GM23338 (cell line): Measurements from ENCODE around the gene SLC50A1. TPM values are rescaled to one million over a fixed set of nuclear protein-coding genes. Genes with fewer than 3 reads are reported as not detected.

Experiments used
- ATAC-seq: fragments of 200-7000 bp; cut with Tn5 transposase; 3 replicates; pipeline ENCODE4 v1.9.1; 2020
- DNase-seq: peaks from one replicate; pipeline ENCODE4 v3.0.0-alpha.2; 2015; ENCODE audit warnings: low spot score
- H2AFZ ChIP-seq: fragments of 200-600 bp; sonication (generic); 2 replicates; pipeline ENCODE4 v1.8.0; 2016; ENCODE audit warnings: antibody characterized with exemption, mild to moderate bottlenecking, moderate library complexity
- H3F3A ChIP-seq: fragments of 200-600 bp; sonication (generic); replicated peaks from 2 replicates; pipeline ENCODE4 v1.8.0; 2017; ENCODE audit warnings: antibody characterized with exemption, mixed run types, low read depth
- H3K27ac ChIP-seq: fragments of 200-600 bp; sonication (generic); 2 replicates; pipeline ENCODE4 v1.6.1; 2016; ENCODE audit warnings: low read depth
- H3K27me3 ChIP-seq: fragments of 200-600 bp; sonication (generic); 2 replicates; pipeline ENCODE4 v1.8.0; 2016; ENCODE audit warnings: mild to moderate bottlenecking, mixed run types, moderate library complexity; ENCODE audit not compliant: insufficient read depth
- H3K36me3 ChIP-seq: fragments of 200-600 bp; sonication (generic); 2 replicates; pipeline ENCODE4 v1.8.0; 2016; ENCODE audit warnings: mild to moderate bottlenecking; ENCODE audit not compliant: insufficient read depth
- H3K4me1 ChIP-seq: fragments of 200-600 bp; sonication (generic); 2 replicates; pipeline ENCODE4 v1.8.0; 2016; ENCODE audit warnings: mild to moderate bottlenecking, moderate library complexity; ENCODE audit not compliant: insufficient read depth
- H3K4me2 ChIP-seq: fragments of 200-600 bp; sonication (generic); 2 replicates; pipeline ENCODE4 v1.7.1; 2017; ENCODE audit warnings: mixed run types
- H3K4me3 ChIP-seq: fragments of 200-600 bp; sonication (generic); 2 replicates; pipeline ENCODE4 v1.6.1; 2016; ENCODE audit warnings: mixed run types
- H3K79me2 ChIP-seq: fragments of 200-600 bp; sonication (generic); replicated peaks from 2 replicates; pipeline ENCODE4 v1.8.0; 2017; ENCODE audit warnings: mild to moderate bottlenecking; ENCODE audit not compliant: insufficient read depth
- H3K9me2 ChIP-seq: fragments of 200-600 bp; sonication (generic); 2 replicates; pipeline ENCODE4 v1.8.0; 2017; ENCODE audit not compliant: insufficient read depth
- H4K20me1 ChIP-seq: fragments of 200-600 bp; sonication (generic); replicated peaks from 2 replicates; pipeline ENCODE4 v1.8.0; 2017; ENCODE audit warnings: mild to moderate bottlenecking; ENCODE audit not compliant: insufficient read depth
- H3K27ac Mint-ChIP-seq: 2 replicates; pipeline ENCODE4 v1.8.0; 2020; ENCODE audit warnings: inconsistent platforms, mild to moderate bottlenecking, moderate library complexity, mixed read lengths
- H3K27me3 Mint-ChIP-seq: 3 replicates; pipeline ENCODE4 v1.8.0; 2022; ENCODE audit warnings: low read depth, mild to moderate bottlenecking, moderate library complexity, mixed read lengths, inconsistent platforms; ENCODE audit not compliant: insufficient read depth, poor library complexity
- H3K36me3 Mint-ChIP-seq: 3 replicates; pipeline ENCODE4 v1.8.0; 2021; ENCODE audit warnings: low read depth, mild to moderate bottlenecking, inconsistent platforms, moderate library complexity, mixed read lengths
- H3K4me1 Mint-ChIP-seq: 3 replicates; pipeline ENCODE4 v1.8.0; 2020; ENCODE audit warnings: mild to moderate bottlenecking, inconsistent platforms, mixed read lengths
- H3K4me3 Mint-ChIP-seq: 3 replicates; pipeline ENCODE4 v1.8.0; 2021; ENCODE audit warnings: moderate library complexity, mild to moderate bottlenecking, inconsistent platforms, mixed read lengths
- H3K9me3 Mint-ChIP-seq: 3 replicates; pipeline ENCODE4 v1.8.0; 2020; ENCODE audit warnings: moderate library complexity, mild to moderate bottlenecking, inconsistent platforms, mixed read lengths
- CREB1 ChIP-seq: fragments of 250-450 bp; sonication (Bioruptor Pico); IDR thresholded peaks from 2 replicates; pipeline ENCODE4 v1.5.0; 2020; ENCODE audit warnings: low read depth, mild to moderate bottlenecking, moderate library complexity
- EZH2 ChIP-seq: fragments of 200-600 bp; sonication (generic); IDR thresholded peaks from one replicate; pipeline ENCODE4 v1.8.0; 2017; ENCODE audit warnings: antibody characterized with exemption, mild to moderate bottlenecking, low read depth; ENCODE audit not compliant: unreplicated experiment
- EZH2phosphoT487 ChIP-seq: fragments of 200-600 bp; sonication (generic); IDR thresholded peaks from one replicate; pipeline ENCODE4 v1.8.1; 2018; ENCODE audit warnings: antibody characterized with exemption; ENCODE audit not compliant: unreplicated experiment
- JUNB ChIP-seq: IDR thresholded peaks from one replicate; pipeline ENCODE4 v1.6.1; 2016; ENCODE audit warnings: antibody characterized with exemption; ENCODE audit not compliant: unreplicated experiment
- NANOG ChIP-seq: IDR thresholded peaks from 2 replicates; pipeline ENCODE4 v1.6.1; 2016; ENCODE audit warnings: antibody characterized with exemption, borderline replicate concordance
- POLR2AphosphoS5 ChIP-seq: IDR thresholded peaks from 2 replicates; pipeline ENCODE4 v1.6.1; 2016; ENCODE audit warnings: antibody characterized with exemption, low read depth
- STAT1 ChIP-seq: IDR thresholded peaks from one replicate; pipeline ENCODE4 v1.6.1; 2016; ENCODE audit warnings: antibody characterized with exemption; ENCODE audit not compliant: unreplicated experiment
- ZNF114 ChIP-seq: fragments of 250-450 bp; sonication (Bioruptor Pico); IDR thresholded peaks from 2 replicates; pipeline ENCODE4 v1.5.0; 2020; ENCODE audit warnings: mild to moderate bottlenecking, moderate library complexity
- ZNF331 ChIP-seq: fragments of 250-450 bp; sonication (Bioruptor Pico); IDR thresholded peaks from 2 replicates; pipeline ENCODE4 v1.5.0; 2020; ENCODE audit warnings: low read depth, mild to moderate bottlenecking, moderate library complexity
- polyA plus RNA-seq: library from polyadenylated mRNA; unstranded; fragments of >200 nt; fragmentation: Nextera tagmentation; extraction: Ambion mirVana; gene quantifications from 2 replicates; pipeline ENCODE4 v1.2.1, GENCODE V29; 2016
- total RNA-seq: library from RNA; depleted of rRNA; stranded (reverse); fragments of >200 nt; shearing (Covaris generic); gene quantifications from 2 replicates; pipeline ENCODE4 v1.2.3, GENCODE V29; 2014
- TF ChIP-seq, protein P1 (sequence below): IDR thresholded peaks from 2 replicates; pipeline ENCODE4 v1.6.1; 2016; ENCODE audit warnings: antibody characterized with exemption
- TF ChIP-seq, protein P2 (sequence below): fragments of 250-450 bp; sonication (Bioruptor Pico); IDR thresholded peaks from 2 replicates; pipeline ENCODE4 v1.5.0; 2020; ENCODE audit warnings: mild to moderate bottlenecking, moderate library complexity
- TF ChIP-seq, protein P3 (sequence below): IDR thresholded peaks from one replicate; pipeline ENCODE4 v1.6.1; 2018; ENCODE audit warnings: antibody characterized with exemption; ENCODE audit not compliant: unreplicated experiment
- TF ChIP-seq, protein P4 (sequence below), 2 experiments: fragments of 200-600 bp in 1 of 2; sonication (generic) in 1 of 2; conservative IDR thresholded peaks; 2 replicates each; pipeline versions ENCODE4 v1.5.1 to v1.6.1; 2016 to 2017; ENCODE audit warnings: antibody characterized with exemption in 2 of 2, low read depth in 2 of 2, mild to moderate bottlenecking in 2 of 2, moderate library complexity in 1 of 2

The SLC50A1 gene
- total and polyA plus RNA-seq, 2 experiments from 2014 or later = 30.0 to 63.9 TPM

DNA sequence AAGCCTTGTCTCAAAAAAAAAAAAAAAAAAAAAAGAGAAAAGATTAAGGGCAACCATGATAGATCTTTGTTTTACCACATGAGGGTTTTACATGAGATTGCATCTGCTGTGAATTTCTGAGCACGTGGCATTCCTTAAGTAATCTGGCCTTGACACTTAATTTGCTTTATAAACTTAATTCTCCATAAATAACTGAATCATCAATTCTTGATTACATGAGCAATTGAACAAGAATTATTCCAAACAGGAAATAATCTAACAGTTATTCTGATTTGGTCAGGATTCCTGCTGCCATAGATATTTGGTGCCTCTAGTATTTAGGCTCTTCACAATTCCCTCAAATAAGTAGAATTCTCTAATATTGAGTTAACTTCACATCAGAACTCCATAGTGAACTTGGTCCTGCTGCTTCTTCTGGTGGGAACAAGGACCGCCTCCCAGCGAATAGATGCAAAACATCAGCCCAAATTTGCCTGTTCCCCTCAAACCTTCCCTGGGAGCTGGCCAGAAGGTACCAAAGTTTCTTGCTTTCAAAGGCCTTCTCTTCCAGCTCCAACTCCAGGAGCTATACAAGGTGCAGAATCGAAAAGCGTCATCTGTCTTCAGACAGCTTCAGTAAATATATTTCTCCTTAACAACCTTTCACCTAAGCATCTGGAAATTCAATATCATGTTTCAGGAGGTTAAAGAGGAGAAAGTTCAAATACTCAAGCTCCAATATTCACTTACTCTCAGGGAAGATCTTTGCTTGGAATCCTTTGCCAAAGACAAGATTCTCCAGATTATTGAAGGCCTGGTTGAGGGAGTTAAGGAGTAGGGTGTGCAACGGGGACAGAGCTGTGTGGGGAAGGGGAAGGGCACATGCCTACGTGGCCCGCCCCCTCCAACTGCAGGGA, 36.4 kb downstream of the SLC50A1 start:
- Mint-ChIP-seq H3K9me3 (peaks cover 4% of the 10 kb centered on the region), H3K27ac (peak overlapping the region; percentile 94; the same call in 1 of the 2 replicates), H3K4me1 (peaks cover 25% of the 10 kb centered on the region), H3K36me3 (peaks cover 24% of the 10 kb centered on the region), H3K4me3 (peak overlapping the region; percentile 86), H3K27me3 (peaks cover 19% of the 10 kb centered on the region)
- Histone ChIP-seq H3K4me2 (peak overlapping the region; percentile 100), H3K9me2 (no peaks in the 10 kb centered on the region), H3K27ac (peak overlapping the region; percentile 86; the same call in 1 of the 2 replicates), H3K4me3 (peak overlapping the region; percentile 84), H3F3A (peaks cover 34% of the 10 kb centered on the region), H2AFZ (peak overlapping the region; percentile 87; the same call in 1 of the 2 replicates), H3K4me1 (peaks cover 20% of the 10 kb centered on the region), H3K36me3 (peaks cover 3% of the 10 kb centered on the region; the same call in 1 of the 2 replicates), H3K27me3 (no peaks in the 10 kb centered on the region), H3K79me2 (peaks cover 20% of the 10 kb centered on the region), H4K20me1 (no peaks in the 10 kb centered on the region)
- TF ChIP-seq, protein P1, sequence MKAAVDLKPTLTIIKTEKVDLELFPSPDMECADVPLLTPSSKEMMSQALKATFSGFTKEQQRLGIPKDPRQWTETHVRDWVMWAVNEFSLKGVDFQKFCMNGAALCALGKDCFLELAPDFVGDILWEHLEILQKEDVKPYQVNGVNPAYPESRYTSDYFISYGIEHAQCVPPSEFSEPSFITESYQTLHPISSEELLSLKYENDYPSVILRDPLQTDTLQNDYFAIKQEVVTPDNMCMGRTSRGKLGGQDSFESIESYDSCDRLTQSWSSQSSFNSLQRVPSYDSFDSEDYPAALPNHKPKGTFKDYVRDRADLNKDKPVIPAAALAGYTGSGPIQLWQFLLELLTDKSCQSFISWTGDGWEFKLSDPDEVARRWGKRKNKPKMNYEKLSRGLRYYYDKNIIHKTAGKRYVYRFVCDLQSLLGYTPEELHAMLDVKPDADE = no peak
- TF ChIP-seq ZNF114 (CRISPR knock-in tag) = no peak
- TF ChIP-seq, protein P2, sequence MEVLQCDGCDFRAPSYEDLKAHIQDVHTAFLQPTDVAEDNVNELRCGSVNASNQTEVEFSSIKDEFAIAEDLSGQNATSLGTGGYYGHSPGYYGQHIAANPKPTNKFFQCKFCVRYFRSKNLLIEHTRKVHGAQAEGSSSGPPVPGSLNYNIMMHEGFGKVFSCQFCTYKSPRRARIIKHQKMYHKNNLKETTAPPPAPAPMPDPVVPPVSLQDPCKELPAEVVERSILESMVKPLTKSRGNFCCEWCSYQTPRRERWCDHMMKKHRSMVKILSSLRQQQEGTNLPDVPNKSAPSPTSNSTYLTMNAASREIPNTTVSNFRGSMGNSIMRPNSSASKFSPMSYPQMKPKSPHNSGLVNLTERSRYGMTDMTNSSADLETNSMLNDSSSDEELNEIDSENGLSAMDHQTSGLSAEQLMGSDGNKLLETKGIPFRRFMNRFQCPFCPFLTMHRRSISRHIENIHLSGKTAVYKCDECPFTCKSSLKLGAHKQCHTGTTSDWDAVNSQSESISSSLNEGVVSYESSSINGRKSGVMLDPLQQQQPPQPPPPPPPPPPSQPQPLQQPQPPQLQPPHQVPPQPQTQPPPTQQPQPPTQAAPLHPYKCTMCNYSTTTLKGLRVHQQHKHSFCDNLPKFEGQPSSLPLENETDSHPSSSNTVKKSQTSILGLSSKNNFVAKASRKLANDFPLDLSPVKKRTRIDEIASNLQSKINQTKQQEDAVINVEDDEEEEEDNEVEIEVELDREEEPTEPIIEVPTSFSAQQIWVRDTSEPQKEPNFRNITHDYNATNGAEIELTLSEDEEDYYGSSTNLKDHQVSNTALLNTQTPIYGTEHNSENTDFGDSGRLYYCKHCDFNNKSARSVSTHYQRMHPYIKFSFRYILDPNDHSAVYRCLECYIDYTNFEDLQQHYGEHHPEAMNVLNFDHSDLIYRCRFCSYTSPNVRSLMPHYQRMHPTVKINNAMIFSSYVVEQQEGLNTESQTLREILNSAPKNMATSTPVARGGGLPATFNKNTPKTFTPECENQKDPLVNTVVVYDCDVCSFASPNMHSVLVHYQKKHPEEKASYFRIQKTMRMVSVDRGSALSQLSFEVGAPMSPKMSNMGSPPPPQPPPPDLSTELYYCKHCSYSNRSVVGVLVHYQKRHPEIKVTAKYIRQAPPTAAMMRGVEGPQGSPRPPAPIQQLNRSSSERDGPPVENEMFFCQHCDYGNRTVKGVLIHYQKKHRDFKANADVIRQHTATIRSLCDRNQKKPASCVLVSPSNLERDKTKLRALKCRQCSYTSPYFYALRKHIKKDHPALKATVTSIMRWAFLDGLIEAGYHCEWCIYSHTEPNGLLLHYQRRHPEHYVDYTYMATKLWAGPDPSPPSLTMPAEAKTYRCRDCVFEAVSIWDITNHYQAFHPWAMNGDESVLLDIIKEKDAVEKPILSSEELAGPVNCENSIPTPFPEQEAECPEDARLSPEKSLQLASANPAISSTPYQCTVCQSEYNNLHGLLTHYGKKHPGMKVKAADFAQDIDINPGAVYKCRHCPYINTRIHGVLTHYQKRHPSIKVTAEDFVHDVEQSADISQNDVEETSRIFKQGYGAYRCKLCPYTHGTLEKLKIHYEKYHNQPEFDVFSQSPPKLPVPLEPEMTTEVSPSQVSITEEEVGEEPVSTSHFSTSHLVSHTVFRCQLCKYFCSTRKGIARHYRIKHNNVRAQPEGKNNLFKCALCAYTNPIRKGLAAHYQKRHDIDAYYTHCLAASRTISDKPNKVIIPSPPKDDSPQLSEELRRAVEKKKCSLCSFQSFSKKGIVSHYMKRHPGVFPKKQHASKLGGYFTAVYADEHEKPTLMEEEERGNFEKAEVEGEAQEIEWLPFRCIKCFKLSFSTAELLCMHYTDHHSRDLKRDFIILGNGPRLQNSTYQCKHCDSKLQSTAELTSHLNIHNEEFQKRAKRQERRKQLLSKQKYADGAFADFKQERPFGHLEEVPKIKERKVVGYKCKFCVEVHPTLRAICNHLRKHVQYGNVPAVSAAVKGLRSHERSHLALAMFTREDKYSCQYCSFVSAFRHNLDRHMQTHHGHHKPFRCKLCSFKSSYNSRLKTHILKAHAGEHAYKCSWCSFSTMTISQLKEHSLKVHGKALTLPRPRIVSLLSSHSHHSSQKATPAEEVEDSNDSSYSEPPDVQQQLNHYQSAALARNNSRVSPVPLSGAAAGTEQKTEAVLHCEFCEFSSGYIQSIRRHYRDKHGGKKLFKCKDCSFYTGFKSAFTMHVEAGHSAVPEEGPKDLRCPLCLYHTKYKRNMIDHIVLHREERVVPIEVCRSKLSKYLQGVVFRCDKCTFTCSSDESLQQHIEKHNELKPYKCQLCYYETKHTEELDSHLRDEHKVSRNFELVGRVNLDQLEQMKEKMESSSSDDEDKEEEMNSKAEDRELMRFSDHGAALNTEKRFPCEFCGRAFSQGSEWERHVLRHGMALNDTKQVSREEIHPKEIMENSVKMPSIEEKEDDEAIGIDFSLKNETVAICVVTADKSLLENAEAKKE (CRISPR knock-in tag) = no peak
- TF ChIP-seq, protein P3, sequence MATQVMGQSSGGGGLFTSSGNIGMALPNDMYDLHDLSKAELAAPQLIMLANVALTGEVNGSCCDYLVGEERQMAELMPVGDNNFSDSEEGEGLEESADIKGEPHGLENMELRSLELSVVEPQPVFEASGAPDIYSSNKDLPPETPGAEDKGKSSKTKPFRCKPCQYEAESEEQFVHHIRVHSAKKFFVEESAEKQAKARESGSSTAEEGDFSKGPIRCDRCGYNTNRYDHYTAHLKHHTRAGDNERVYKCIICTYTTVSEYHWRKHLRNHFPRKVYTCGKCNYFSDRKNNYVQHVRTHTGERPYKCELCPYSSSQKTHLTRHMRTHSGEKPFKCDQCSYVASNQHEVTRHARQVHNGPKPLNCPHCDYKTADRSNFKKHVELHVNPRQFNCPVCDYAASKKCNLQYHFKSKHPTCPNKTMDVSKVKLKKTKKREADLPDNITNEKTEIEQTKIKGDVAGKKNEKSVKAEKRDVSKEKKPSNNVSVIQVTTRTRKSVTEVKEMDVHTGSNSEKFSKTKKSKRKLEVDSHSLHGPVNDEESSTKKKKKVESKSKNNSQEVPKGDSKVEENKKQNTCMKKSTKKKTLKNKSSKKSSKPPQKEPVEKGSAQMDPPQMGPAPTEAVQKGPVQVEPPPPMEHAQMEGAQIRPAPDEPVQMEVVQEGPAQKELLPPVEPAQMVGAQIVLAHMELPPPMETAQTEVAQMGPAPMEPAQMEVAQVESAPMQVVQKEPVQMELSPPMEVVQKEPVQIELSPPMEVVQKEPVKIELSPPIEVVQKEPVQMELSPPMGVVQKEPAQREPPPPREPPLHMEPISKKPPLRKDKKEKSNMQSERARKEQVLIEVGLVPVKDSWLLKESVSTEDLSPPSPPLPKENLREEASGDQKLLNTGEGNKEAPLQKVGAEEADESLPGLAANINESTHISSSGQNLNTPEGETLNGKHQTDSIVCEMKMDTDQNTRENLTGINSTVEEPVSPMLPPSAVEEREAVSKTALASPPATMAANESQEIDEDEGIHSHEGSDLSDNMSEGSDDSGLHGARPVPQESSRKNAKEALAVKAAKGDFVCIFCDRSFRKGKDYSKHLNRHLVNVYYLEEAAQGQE = no peak
- no peak for TF ChIP-seq POLR2AphosphoS5
- no peak for TF ChIP-seq ZNF331 (CRISPR knock-in tag)
- no peak for TF ChIP-seq JUNB
- TF ChIP-seq NANOG = no peak
- TF ChIP-seq, protein P4, sequence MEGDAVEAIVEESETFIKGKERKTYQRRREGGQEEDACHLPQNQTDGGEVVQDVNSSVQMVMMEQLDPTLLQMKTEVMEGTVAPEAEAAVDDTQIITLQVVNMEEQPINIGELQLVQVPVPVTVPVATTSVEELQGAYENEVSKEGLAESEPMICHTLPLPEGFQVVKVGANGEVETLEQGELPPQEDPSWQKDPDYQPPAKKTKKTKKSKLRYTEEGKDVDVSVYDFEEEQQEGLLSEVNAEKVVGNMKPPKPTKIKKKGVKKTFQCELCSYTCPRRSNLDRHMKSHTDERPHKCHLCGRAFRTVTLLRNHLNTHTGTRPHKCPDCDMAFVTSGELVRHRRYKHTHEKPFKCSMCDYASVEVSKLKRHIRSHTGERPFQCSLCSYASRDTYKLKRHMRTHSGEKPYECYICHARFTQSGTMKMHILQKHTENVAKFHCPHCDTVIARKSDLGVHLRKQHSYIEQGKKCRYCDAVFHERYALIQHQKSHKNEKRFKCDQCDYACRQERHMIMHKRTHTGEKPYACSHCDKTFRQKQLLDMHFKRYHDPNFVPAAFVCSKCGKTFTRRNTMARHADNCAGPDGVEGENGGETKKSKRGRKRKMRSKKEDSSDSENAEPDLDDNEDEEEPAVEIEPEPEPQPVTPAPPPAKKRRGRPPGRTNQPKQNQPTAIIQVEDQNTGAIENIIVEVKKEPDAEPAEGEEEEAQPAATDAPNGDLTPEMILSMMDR (conservative IDR thresholded peaks at IDR 0.05; ENCODE audit: low read depth in 2 of 2) = no peak
- no peak for TF ChIP-seq STAT1
- TF ChIP-seq CREB1 (CRISPR knock-in tag) = no peak
- TF ChIP-seq EZH2phosphoT487 = no peak
- TF ChIP-seq EZH2 = no peak
- DNase-seq (no peak), ATAC-seq (no peak)
